ENCODE results near the gene PRDM16. TPM values are rescaled to one million over a fixed set of nuclear protein-coding genes. Genes with fewer than 3 reads are reported as not detected.

Gene PRDM16
- total RNA-seq, 1 experiment from 2014 or later, result 0.17 TPM

DNA sequence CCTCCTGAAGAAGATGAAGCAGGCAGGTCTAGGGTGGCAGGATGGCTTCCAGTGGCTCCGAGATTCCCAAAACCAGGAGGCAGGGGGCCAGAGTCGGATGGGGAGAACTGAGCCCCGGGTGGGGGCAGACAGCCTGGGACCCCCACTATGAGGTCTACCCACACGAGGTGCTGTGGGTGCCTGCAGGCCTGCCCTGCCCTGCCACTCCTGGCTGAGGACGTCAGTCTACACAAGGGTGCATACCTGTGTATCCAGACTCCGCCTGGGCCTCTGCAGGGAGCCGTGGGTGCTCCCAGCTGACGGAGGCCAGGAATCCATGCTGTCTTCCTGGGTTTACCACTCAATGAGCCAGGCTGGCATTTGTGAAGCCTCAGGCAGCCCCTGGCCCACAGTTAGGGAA lies 80.3 kb downstream of the PRDM16 start:
- Histone ChIP-seq H2BK20ac (ENCODE audit: low read depth, low read length, poor library complexity, severe bottlenecking) (no peak overlapping the region), H2BK5ac (ENCODE audit: insufficient read length, low read length) (no peak overlapping the region), H4K20me1 (ENCODE audit: control insufficient read depth, insufficient read depth, insufficient read length) (no peaks in the 10 kb centered on the region), H2BK120ac (ENCODE audit: low read depth, low read length, poor library complexity, severe bottlenecking) (no peak overlapping the region), H3K18ac (ENCODE audit: insufficient read length, low read depth, low read length) (no peak overlapping the region), H2BK15ac (ENCODE audit: low read depth, low read length) (no peak overlapping the region), H3K4me2 (ENCODE audit: insufficient read depth, insufficient read length, low read length) (no peak overlapping the region), H2BK12ac (ENCODE audit: insufficient read length, low read depth, low read length) (no peak overlapping the region), H3T11ph (ENCODE audit: low read length) (no peak overlapping the region), H3K23me2 (ENCODE audit: insufficient read length, low read depth, low read length, poor library complexity, severe bottlenecking) (no peaks in the 10 kb centered on the region), H3K27me3 (ENCODE audit: insufficient read depth, low read length) (no peaks in the 10 kb centered on the region), H4K91ac (ENCODE audit: insufficient read length, low read depth, low read length) (no peak overlapping the region), H3K9me3 (ENCODE audit: control insufficient read depth, low read depth, low read length) (no peaks in the 10 kb centered on the region), H3K23ac (ENCODE audit: insufficient read length, low read depth, low read length) (no peak overlapping the region), H3K79me2 (ENCODE audit: insufficient read depth, low read length) (no peaks in the 10 kb centered on the region), H4K8ac (replicated peaks; ENCODE audit: insufficient read length, low read depth, low read length) (no peak overlapping the region), H3K4me1 (ENCODE audit: insufficient read depth, low read length) (no peaks in the 10 kb centered on the region), H3K9ac (ENCODE audit: extremely low read depth, insufficient read length, low read length) (no peak overlapping the region), H3K79me1 (ENCODE audit: insufficient read depth, low read depth, low read length, poor library complexity, severe bottlenecking) (no peaks in the 10 kb centered on the region), H3K27ac (ENCODE audit: insufficient read length, low read depth, low read length) (no peak overlapping the region), H2AFZ (ENCODE audit: low read length) (no peak overlapping the region), H3K14ac (ENCODE audit: insufficient read depth, low read length) (no peak overlapping the region; the same call in 1 of the 2 replicates), H3K4ac (ENCODE audit: low read depth, low read length) (no peak overlapping the region), H2AK5ac (ENCODE audit: insufficient read length, low read length) (no peak overlapping the region), H3K56ac (ENCODE audit: insufficient read length, low read depth, low read length) (no peak overlapping the region), H4K5ac (ENCODE audit: insufficient read length, low read depth, low read length) (no peak overlapping the region)
- DNase-seq, result no peak
- Mint-ChIP-seq H3K4me1 (no peaks in the 10 kb centered on the region), H3K27me3 (ENCODE audit: low read depth) (peaks cover 5% of the 10 kb centered on the region; the same call in 1 of the 2 replicates), H3K9me3 (peaks cover 0 to 8% of the 10 kb centered on the region in 2 experiments; a peak in 2 of 5 replicates), H3K36me3 (ENCODE audit: insufficient read depth in 1 of 3, low read depth in 3 of 3) (no peaks in the 10 kb centered on the region; a peak in 1 of 7 replicates), H3K27ac (no peak overlapping the region; a peak in 1 of 7 replicates), H3K4me3 (no peak overlapping the region)
- TF ChIP-seq, protein P1, sequence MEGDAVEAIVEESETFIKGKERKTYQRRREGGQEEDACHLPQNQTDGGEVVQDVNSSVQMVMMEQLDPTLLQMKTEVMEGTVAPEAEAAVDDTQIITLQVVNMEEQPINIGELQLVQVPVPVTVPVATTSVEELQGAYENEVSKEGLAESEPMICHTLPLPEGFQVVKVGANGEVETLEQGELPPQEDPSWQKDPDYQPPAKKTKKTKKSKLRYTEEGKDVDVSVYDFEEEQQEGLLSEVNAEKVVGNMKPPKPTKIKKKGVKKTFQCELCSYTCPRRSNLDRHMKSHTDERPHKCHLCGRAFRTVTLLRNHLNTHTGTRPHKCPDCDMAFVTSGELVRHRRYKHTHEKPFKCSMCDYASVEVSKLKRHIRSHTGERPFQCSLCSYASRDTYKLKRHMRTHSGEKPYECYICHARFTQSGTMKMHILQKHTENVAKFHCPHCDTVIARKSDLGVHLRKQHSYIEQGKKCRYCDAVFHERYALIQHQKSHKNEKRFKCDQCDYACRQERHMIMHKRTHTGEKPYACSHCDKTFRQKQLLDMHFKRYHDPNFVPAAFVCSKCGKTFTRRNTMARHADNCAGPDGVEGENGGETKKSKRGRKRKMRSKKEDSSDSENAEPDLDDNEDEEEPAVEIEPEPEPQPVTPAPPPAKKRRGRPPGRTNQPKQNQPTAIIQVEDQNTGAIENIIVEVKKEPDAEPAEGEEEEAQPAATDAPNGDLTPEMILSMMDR (conservative IDR thresholded peaks at IDR 0.05), result no peak
- WGBS (ENCODE audit: extremely low coverage, insufficient read length, low lambda C conversion rate), result no CpG with 5 or more reads among the region's 8 CpGs

Data from H9 (cell line).